Endothelial cell of umbilical vein (primary cell): ENCODE results near the gene PSMB9. TPM values are rescaled to one million over a fixed set of nuclear protein-coding genes. Genes with fewer than 3 reads are reported as not detected.

Experiments
- BruUV-seq: library from RNA; stranded (reverse); fragments of 400-500 nt; replicated peaks from 2 replicates; lab custom pipeline; 2021; lab: Mats Ljungman, UMichigan
- CTCF ChIA-PET: fragments of 300-600, 350-600 bp; sonication (Branson Sonifier 250); formaldehyde crosslinking; loops from one replicate; lab custom pipeline; 2021; ENCODE audit warnings: antibody characterized with exemption, inconsistent platforms; lab: Charles Lee
- POLR2A ChIA-PET: fragments of 300-600, 350-600 bp; sonication (Branson Sonifier 250); formaldehyde crosslinking; loops from one replicate; lab custom pipeline; 2021; ENCODE audit warnings: antibody characterized with exemption, inconsistent platforms; lab: Charles Lee
- DNase-seq: peaks from one replicate; pipeline ENCODE4 v3.0.0-alpha.2; 2011; ENCODE audit warnings: low read depth, low spot score
- FAIRE-seq: peaks from 2 replicates; lab custom pipeline; 2011; peaks lifted over from hg19 to GRCh38; lab: Jason Lieb, UNC
- H2AFZ ChIP-seq: 2 replicates; pipeline ENCODE4 v1.6.0; 2012; ENCODE audit warnings: low read depth, low read length, control low read depth, inconsistent platforms
- H3K27ac ChIP-seq: 2 replicates; pipeline ENCODE4 v1.5.1; 2011; ENCODE audit warnings: low read depth, mild to moderate bottlenecking, control low read depth, low read length, moderate library complexity; ENCODE audit not compliant: insufficient read depth
- H3K27me3 ChIP-seq, 2 experiments: 2 replicates each; pipeline versions ENCODE4 v1.6.0 to v1.6.1; 2011; ENCODE audit warnings: low read length in 2 of 2, mixed read lengths in 1 of 2; ENCODE audit not compliant: control insufficient read depth in 2 of 2, insufficient read depth in 2 of 2
- H3K36me3 ChIP-seq, 2 experiments: 2 replicates in 1 of 2; 3 replicates in 1 of 2; pipeline ENCODE4 v1.5.1; 2011; ENCODE audit warnings: low read length in 2 of 2, mild to moderate bottlenecking in 1 of 2, moderate library complexity in 1 of 2; ENCODE audit not compliant: control insufficient read depth in 2 of 2, insufficient read depth in 2 of 2; ENCODE audit errors: extremely low read depth in 1 of 2
- H3K4me1 ChIP-seq: 3 replicates; pipeline ENCODE4 v1.5.1; 2011; ENCODE audit warnings: mild to moderate bottlenecking, low read length; ENCODE audit not compliant: control insufficient read depth, insufficient read depth; ENCODE audit errors: extremely low read depth
- H3K4me2 ChIP-seq: 2 replicates; pipeline ENCODE4 v1.6.1; 2011; ENCODE audit warnings: low read length, control low read depth, mixed read lengths; ENCODE audit not compliant: insufficient read depth
- H3K4me3 ChIP-seq, 3 experiments: fragments of 200-600 bp in 1 of 3; sonication (generic), shearing (Covaris generic) in 1 of 3; replicated peaks in 1 of 3; 2 replicates each; pipeline ENCODE4 v1.5.1; 2011 to 2016; ENCODE audit warnings: control low read depth in 3 of 3, low read length in 3 of 3, mild to moderate bottlenecking in 2 of 3, inconsistent platforms in 1 of 3, low read depth in 1 of 3, moderate library complexity in 1 of 3; ENCODE audit not compliant: insufficient read depth in 1 of 3
- H3K79me2 ChIP-seq: 2 replicates; pipeline ENCODE4 v1.6.0; 2012; ENCODE audit warnings: low read length, inconsistent platforms; ENCODE audit not compliant: control insufficient read depth, insufficient read depth
- H3K9ac ChIP-seq: replicated peaks from 2 replicates; pipeline ENCODE3; 2011; ENCODE audit warnings: low read length, control low read depth; ENCODE audit not compliant: insufficient read depth; ENCODE audit errors: extremely low read depth
- H3K9me1 ChIP-seq: replicated peaks from 3 replicates; pipeline ENCODE4 v1.6.0; 2011; ENCODE audit warnings: mild to moderate bottlenecking, low read length; ENCODE audit not compliant: control insufficient read depth, insufficient read depth; ENCODE audit errors: extremely low read depth
- H3K9me3 ChIP-seq: replicated peaks from 2 replicates; pipeline ENCODE4 v1.5.1; 2012; ENCODE audit warnings: low read length, inconsistent platforms; ENCODE audit not compliant: control insufficient read depth, insufficient read depth
- H4K20me1 ChIP-seq: replicated peaks from 2 replicates; pipeline ENCODE3; 2011; ENCODE audit warnings: mild to moderate bottlenecking, low read length; ENCODE audit not compliant: control insufficient read depth, insufficient read depth; ENCODE audit errors: extremely low read depth
- FOS ChIP-seq: IDR thresholded peaks from 2 replicates; pipeline ENCODE4 v1.6.1; 2011; ENCODE audit warnings: mild to moderate bottlenecking, low read length, moderate library complexity, borderline replicate concordance; ENCODE audit not compliant: insufficient read depth
- GATA2 ChIP-seq: IDR thresholded peaks from 2 replicates; pipeline ENCODE4 v1.7.0; 2011; ENCODE audit warnings: low read depth, mild to moderate bottlenecking, moderate library complexity, mixed read lengths, low read length; ENCODE audit not compliant: insufficient read length, insufficient read depth
- MYC ChIP-seq: IDR thresholded peaks from one replicate; pipeline ENCODE4 v1.6.1; 2011; ENCODE audit warnings: mild to moderate bottlenecking, low read depth, low read length
- POLR2A ChIP-seq: IDR thresholded peaks from 2 replicates; pipeline ENCODE4 v1.6.1; 2012; ENCODE audit warnings: low read depth, mild to moderate bottlenecking, control low read depth, low read length
- POLR2AphosphoS5 ChIP-seq: IDR thresholded peaks from 2 replicates; pipeline ENCODE4 v1.6.1; 2012; ENCODE audit warnings: low read depth, mild to moderate bottlenecking, control low read depth, low read length, moderate library complexity; ENCODE audit not compliant: insufficient read depth
- dilution Hi-C: fragments of 300-500 bp; cut with MboI; formaldehyde crosslinking; loops from one replicate; pipeline ENCODE4 v1.15.0; 2019; ENCODE audit warnings: low sequenced_read_pairs; ENCODE audit not compliant: extremely low pct_ligation_motif_present
- intact Hi-C: fragments of 100-400 bp; cut with micrococcal nuclease; formaldehyde crosslinking; loops from one replicate; pipeline ENCODE4 v1.10.0; 2022
- polyA plus RNA-seq, 4 experiments: library from polyadenylated mRNA; depleted of rRNA in 3 of 4; stranded (reverse) in 3 of 4; unstranded in 1 of 4; fragments of >200 nt; gene quantifications; 2 replicates each; pipeline versions ENCODE4 v1.2.1 to v1.2.3, GENCODE V29; 2011 to 2012; ENCODE audit warnings: missing spikeins in 1 of 4
- total RNA-seq: library from RNA; stranded (reverse); gene quantifications from 2 replicates; pipeline ENCODE4 v1.2.3, GENCODE V29; 2021
- TF ChIP-seq, protein P1 (sequence below), 2 donors: IDR thresholded peaks; 1 replicate in 1 of 2; 2 replicates in 1 of 2; pipeline ENCODE4 v1.5.1; 2011; ENCODE audit warnings: low read length in 2 of 2, mild to moderate bottlenecking in 2 of 2, moderate library complexity in 2 of 2, control low read depth in 1 of 2, inconsistent platforms in 1 of 2, low read depth in 1 of 2; ENCODE audit not compliant: insufficient read depth in 1 of 2; ENCODE audit errors: extremely low read depth in 1 of 2

PSMB9 gene
- total and polyA plus RNA-seq, 2 donors (not counting 3 experiments of a cell fraction or from before 2014, with no cell fraction given) = 6.3 TPM

DNA sequence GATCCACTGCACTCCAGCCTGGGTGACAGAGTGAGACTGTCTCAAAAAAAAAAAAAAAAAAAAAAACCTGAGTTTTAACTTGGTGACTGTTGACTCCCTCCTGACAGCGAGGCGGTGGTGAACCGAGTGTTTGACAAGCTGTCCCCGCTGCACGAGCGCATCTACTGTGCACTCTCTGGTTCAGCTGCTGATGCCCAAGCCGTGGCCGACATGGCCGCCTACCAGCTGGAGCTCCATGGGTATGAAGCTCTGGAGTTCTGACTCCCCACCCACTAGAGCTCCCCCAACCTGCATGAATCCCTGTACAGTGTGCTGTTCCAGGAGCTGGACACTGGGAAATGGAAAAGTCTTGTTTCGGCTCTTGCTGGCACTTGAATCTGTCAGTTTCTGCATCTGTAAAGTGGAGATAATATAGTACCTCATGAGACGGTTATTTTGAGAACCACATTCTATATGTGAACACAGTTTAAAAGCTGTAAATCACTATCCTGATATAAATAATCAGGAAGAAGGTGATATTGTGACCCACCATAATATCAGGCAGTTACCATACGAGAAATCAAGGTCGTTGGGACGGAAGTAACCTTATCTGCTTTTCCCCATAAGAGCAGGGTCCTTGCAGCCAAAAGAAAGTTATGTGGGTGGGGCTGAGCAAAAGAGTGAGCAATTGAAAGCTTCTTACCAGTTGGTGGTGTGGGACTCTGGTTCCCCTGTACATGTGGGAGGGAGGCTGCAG, 3.3 kb downstream of the PSMB9 start:
- H4K20me1 ChIP-seq = no peaks in the 10 kb centered on the region
- FAIRE-seq (no peak), DNase-seq (no peak)
- H3K9me1 ChIP-seq = no peaks in the 10 kb centered on the region
- H3K27ac ChIP-seq = no peak overlapping the region
- no peaks in the 10 kb centered on the region for H3K36me3 ChIP-seq
- ChIA-PET CTCF (interaction anchor here (1.4 to 8.1 kb wide), 5 partner anchors 11 to 127 kb away, joined by 5 to 274 read pairs (median 6); partner anchors contain the start of gene TAP2), POLR2A (interaction anchor here (0.7 kb wide), 1 partner anchor 15 kb away, joined by 8 read pairs; no protein-coding TSS in a partner anchor)
- H3K9ac ChIP-seq = no peak overlapping the region
- H3K4me3 ChIP-seq = no peak overlapping the region
- H2AFZ ChIP-seq = no peak overlapping the region
- no peaks in the 10 kb centered on the region for H3K79me2 ChIP-seq
- dilution Hi-C loops (no loop called here), intact Hi-C loops (no loop called here)
- no peaks in the 10 kb centered on the region for H3K9me3 ChIP-seq
- TF ChIP-seq POLR2AphosphoS5 = no peak
- TF ChIP-seq, protein P1, sequence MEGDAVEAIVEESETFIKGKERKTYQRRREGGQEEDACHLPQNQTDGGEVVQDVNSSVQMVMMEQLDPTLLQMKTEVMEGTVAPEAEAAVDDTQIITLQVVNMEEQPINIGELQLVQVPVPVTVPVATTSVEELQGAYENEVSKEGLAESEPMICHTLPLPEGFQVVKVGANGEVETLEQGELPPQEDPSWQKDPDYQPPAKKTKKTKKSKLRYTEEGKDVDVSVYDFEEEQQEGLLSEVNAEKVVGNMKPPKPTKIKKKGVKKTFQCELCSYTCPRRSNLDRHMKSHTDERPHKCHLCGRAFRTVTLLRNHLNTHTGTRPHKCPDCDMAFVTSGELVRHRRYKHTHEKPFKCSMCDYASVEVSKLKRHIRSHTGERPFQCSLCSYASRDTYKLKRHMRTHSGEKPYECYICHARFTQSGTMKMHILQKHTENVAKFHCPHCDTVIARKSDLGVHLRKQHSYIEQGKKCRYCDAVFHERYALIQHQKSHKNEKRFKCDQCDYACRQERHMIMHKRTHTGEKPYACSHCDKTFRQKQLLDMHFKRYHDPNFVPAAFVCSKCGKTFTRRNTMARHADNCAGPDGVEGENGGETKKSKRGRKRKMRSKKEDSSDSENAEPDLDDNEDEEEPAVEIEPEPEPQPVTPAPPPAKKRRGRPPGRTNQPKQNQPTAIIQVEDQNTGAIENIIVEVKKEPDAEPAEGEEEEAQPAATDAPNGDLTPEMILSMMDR (IDR thresholded peaks at IDR 0.05; ENCODE audit: extremely low read depth in 1 of 2, insufficient read depth in 1 of 2, low read depth in 1 of 2, low read length in 2 of 2) = no peak
- TF ChIP-seq MYC = no peak
- TF ChIP-seq FOS = no peak
- no peak for TF ChIP-seq POLR2A
- no peak for TF ChIP-seq GATA2
- peaks cover 9% of the 10 kb centered on the region for H3K4me1 ChIP-seq
- H3K27me3 ChIP-seq = peaks cover 2 to 17% of the 10 kb centered on the region in 2 experiments
- H3K4me2 ChIP-seq = no peak overlapping the region
- no TSS peak for BruUV-seq
